Transverse colon (tissue), 4 donors: ENCODE results near the gene MAD2L1BP.

Source experiments
- EP300 ChIP-seq: sonication (generic); formaldehyde crosslinking; IDR thresholded peaks from one replicate; pipeline ENCODE4 v1.6.1; 2017; ENCODE audit warnings: antibody characterized with exemption, low read depth
- POLR2A ChIP-seq: fragments of 450-650 bp; IDR thresholded peaks from one replicate; pipeline ENCODE4 v1.6.1; 2016; ENCODE audit warnings: antibody characterized with exemption, mild to moderate bottlenecking, moderate library complexity
- POLR2AphosphoS5 ChIP-seq, 3 donors: sonication (generic); formaldehyde crosslinking; IDR thresholded peaks; one replicate each; pipeline ENCODE4 v1.6.1; 2016; ENCODE audit warnings: antibody characterized with exemption in 3 of 3
- TF ChIP-seq, protein P1 (sequence below), 5 experiments: fragments of 200-600 bp in 3 of 5; fragments of 450-650 bp in 2 of 5; sonication (generic) in 3 of 5; IDR thresholded peaks; 1 replicate in 2 of 5; 2 replicates in 3 of 5; pipeline ENCODE4 v1.5.1; 2016 to 2017; ENCODE audit warnings: antibody characterized with exemption in 5 of 5, inconsistent platforms in 3 of 5, mild to moderate bottlenecking in 2 of 5, moderate library complexity in 1 of 5

DNA sequence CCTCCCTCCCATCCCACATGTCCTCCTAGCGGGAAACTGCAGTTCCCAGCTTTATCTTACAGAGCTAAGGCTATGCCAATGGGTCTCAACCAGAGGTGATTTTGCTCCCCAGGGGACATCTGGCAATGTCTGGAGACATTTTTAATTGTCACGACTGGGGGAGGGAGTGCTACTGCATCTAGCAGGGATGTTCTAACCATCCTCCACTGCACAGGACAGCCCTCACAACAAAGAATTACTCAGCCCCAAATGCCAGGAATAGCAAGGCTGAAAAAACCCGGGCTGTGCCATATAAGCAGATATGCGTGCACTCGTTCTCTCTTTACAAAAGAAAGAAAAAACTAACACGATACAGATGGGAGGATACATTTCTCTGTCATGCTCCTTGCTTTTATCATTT lies 43.4 kb downstream of the MAD2L1BP start:
- TF ChIP-seq, protein P1, sequence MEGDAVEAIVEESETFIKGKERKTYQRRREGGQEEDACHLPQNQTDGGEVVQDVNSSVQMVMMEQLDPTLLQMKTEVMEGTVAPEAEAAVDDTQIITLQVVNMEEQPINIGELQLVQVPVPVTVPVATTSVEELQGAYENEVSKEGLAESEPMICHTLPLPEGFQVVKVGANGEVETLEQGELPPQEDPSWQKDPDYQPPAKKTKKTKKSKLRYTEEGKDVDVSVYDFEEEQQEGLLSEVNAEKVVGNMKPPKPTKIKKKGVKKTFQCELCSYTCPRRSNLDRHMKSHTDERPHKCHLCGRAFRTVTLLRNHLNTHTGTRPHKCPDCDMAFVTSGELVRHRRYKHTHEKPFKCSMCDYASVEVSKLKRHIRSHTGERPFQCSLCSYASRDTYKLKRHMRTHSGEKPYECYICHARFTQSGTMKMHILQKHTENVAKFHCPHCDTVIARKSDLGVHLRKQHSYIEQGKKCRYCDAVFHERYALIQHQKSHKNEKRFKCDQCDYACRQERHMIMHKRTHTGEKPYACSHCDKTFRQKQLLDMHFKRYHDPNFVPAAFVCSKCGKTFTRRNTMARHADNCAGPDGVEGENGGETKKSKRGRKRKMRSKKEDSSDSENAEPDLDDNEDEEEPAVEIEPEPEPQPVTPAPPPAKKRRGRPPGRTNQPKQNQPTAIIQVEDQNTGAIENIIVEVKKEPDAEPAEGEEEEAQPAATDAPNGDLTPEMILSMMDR (IDR thresholded peaks at IDR 0.05): no peak
- TF ChIP-seq POLR2A (no peak), EP300 (no peak), POLR2AphosphoS5 (IDR thresholded peaks at IDR 0.05) (no peak)
